Activated CD8-positive, alpha-beta memory T cell treated with anti-CD3 and anti-CD28 coated beads, Interleukin-2, amount 50 U/mL, for 24 hours (primary cell): ENCODE measurements around the gene PCNT.

Experiments
- DNase-seq: peaks from one replicate; pipeline ENCODE4 v3.0.0-alpha.2; 2020; ENCODE audit errors: extremely low read depth

PCNT gene

DNA sequence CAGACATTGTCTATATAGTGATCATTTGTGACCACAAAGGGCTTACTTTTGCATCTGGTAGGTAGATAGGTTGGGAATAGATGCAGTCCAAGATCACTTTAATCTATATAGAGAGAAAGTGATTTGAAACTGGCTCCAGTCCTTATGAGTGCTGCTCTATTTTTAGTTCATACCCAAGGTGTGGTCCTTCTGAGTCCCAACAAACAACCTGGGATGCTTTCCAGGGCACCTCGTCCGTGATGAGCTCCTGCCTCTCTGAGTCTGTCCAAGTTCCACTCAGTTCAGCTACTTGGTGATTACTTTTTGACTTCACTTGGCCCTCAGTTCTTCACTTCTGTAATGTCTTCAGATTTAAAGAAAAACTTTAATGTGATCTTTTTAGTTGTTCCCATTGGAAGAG is 155.0 kb downstream of the PCNT start:
- no peak for DNase-seq

- no peak for DNase-seq
Observed at GRCh38 chr21:46480466-46480865, 156.5 kb downstream of the PCNT start.

DNA sequence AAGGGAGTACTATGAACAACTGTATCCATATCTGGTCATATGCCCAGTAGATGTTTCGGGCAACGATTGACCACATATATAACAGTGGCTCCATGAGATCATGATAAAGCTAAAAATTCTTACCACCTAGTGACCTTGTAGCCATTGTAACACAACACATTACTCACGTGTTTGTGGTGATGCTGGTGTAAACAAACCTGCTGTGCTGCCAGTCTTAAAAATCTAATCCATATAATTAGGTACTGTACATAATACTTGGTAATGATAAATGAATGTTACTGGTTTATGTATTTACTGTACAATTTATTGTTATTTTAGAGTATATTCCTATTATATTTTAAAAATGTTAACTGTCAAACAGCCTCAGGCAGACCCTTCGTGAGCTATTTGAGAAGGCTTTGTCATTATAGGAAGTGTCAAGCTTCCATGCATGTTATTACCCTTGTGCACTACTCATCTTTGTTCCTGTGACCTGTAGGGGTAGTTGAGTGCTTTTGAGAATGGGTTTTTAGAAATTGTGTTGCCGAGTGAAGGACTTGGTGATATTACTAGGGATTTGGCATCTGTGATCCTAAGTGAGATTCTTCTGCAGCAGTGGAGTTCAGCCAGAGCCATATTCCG is 158.4 kb downstream of the PCNT start:
- DNase-seq, result no peak

- no peak for DNase-seq
Observed at GRCh38 chr21:46482846-46483231, 158.9 kb downstream of the PCNT start.

DNA sequence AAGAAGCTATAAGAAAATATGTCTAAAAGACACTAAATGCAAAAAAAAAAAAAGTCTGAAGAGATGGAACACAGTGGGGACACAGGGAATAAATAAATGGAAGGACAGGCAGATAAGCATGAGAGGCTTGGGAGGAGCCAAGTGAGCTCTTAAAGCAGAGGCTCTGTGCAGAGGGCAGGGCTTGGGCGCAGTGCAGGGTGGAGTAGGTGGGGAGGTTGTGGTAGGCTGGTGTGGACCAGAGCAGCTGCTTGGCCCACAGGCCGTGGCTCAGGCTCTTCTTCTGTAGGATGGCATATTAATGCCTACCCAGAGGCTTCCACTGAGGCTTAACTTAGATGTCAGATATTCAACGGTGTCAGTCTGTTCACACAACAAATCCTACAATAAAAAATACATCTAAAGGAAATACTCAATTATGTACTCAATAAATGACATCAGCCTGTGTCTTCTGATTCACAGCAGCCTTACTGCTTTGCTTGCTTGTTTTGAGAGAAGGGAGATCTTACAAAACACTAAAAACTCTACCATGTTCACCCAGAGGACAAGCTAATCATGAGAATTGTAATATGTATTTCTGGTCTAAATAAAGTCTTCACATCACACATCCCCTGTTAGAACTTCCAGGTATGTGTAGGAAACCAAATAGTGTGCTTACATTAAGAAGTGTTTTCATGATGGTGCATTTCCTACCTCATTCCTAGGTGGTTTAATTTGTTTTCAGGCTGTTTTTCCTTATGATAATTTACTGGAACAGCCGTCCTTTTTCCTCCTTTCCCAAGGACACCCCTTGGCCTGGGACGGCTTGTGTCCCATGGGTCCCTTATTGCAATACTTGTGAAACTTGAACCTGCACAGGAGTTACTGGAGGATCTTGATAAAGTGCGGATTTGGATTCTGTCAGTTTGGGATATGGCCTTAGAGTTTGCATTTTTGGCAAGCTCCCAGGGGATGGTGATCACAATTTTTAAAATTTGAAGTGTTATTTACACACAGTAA is 159.6 kb downstream of the PCNT start:
- no peak for DNase-seq

DNA sequence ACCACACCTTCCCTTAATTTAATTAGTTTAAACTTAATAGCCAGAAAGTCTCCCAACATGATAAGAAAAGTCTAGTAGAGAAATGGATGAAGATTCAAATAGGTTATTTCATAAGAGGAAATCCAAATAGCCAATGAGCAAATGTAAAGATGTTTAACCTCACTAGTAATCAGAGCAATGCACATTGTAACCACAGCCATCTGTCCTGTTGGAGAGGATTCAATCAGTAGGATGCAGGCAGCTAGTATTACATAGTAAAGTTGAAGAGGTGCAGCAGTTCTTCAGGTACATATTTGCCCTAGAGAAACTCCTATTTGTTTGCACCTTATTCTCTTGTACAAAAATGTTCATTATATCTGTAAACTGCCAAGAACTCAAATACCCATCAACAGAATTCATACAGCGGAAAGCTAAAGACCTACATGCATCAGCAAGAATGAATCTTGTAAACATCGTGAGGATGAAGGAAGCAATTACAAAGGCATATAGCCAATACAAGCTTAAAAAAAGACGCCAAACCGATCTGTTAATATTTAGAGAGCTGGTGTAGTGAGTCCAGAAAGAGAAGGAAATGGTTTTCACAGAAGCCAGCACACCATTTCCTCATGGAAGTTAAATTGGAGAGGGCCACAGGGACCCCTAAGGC is 162.6 kb downstream of the PCNT start:
- no peak for DNase-seq

GRCh38 chr21:46489162-46489663 is 165.3 kb downstream of the PCNT start:
- no peak for DNase-seq

DNA sequence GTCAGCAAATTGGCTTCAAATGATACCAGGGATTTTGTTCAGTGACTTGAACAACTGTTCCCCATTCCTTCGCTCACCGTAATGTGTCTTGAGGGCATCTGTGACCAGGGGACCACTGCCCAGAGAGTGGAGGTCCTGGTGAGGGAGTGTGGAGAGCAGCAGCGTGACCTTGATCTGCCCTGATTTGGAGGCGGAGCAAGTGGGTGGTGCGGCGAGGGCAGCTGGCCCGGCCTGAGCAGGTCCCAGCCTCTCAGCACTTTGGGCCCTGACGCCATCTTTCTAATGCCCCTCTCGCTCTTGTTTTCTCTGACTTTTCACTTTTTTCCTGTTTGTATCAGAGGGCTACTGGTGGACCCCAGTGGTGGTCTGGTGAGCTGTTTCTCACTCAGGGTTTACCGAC is 165.8 kb downstream of the PCNT start:
- no peak for DNase-seq

DNA sequence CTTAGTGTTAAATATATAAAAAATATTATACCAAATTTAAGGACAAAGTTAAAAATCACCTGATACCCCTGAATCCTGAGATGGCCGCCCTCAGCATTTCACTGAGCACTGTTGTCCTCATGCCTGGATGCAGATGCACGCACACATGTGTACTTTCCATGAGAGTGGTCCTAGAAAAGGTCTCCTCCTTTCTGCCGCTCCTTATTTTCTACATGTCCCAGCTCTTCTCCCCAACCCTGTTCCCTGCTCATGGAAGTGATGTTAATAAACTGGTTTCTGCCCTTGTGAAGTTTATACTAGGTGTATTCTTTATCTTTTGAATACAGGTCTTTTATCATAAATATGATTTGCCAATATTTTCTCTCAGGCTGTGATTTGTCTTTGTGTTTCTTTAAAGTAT is 167.6 kb downstream of the PCNT start:
- DNase-seq, result no peak

DNA sequence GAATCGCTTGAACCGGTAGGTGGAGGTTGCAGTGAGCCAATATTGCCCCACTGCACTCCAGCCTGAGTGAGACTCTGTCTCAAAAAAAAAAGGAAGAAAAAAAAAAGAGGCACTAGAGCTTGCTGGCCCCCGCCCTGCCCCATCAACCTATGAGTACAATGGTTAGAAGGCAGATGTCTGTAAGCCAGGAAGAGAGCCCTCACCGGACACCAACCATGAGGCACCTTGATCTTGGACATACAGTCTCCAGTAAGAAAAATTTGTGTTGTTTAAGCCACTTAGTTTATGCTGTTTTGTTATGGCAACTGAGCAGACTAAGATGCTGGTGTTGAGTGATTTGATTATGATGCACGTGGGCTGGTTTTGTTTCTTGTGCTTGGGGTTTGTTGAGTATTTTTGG is 168.9 kb downstream of the PCNT start:
- no peak for DNase-seq

DNA sequence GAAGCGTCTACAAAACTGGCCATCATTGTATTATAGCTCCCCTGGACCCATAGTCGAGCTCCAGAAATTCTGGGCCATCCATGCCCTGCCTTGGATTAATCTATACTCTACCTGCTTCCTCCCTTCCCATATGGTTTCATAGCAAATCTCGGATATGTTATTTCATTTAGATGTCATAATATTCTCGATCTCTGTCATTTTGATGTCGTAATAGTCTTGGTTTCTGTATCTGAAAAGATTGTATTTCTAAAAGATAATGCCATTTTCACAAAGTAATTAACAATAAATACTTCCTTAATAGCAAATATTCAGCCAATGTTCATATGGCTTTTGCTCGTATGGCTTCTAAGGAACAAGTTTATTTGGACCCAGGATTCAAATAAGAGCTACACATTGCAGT is 169.9 kb downstream of the PCNT start:
- no peak for DNase-seq
